ENCODE results near the gene SDF4.

SDF4 gene, protein sequence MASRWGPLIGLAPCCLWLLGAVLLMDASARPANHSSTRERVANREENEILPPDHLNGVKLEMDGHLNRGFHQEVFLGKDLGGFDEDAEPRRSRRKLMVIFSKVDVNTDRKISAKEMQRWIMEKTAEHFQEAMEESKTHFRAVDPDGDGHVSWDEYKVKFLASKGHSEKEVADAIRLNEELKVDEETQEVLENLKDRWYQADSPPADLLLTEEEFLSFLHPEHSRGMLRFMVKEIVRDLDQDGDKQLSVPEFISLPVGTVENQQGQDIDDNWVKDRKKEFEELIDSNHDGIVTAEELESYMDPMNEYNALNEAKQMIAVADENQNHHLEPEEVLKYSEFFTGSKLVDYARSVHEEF

DNA sequence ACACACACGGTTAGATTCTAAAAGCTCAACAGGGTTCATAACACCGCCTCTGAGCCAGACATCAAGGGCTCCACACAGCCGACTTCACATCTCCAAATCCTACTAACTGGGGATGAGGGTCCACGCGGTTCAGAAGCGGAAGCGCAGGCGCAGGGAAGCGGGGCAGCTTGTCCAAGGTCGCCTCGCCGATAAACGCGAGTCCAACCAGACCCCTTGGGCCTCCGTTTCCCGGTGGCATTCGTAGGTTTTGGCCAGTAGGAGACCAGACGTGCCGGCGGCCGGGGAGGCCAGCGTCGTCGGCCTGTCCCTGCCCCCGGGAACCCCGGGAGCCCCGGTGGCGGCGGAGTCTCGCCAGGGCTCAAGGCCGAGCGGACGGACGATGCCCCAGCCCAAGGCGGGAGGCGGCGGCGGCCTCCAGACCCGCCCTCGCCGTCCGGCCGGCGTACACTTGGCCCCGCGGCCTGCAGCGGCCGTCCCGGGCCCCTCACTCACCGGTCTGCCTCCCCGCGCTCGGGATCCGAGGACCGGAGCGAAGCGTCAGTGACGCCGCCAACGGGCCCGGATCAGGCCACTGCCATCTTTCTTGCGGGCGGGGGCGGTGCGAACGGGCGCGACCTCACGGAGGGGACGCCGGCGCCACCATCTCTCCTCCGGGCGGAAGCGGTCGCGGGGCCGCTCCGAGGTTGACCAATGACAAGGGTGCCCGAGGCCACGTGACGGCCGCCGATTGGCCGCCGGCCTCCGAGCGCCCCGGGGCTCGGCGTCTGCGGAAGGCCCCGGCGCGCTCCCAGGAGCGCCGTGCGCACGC lies at the start of gene SDF4:
Gene SDF4, minus strand, starts transcription at position 602 of the 808 bp plus-strand sequence. CDS start 3,229 bp downstream, outside the sequence.
- DNase-seq = peak; percentile 97

DNA sequence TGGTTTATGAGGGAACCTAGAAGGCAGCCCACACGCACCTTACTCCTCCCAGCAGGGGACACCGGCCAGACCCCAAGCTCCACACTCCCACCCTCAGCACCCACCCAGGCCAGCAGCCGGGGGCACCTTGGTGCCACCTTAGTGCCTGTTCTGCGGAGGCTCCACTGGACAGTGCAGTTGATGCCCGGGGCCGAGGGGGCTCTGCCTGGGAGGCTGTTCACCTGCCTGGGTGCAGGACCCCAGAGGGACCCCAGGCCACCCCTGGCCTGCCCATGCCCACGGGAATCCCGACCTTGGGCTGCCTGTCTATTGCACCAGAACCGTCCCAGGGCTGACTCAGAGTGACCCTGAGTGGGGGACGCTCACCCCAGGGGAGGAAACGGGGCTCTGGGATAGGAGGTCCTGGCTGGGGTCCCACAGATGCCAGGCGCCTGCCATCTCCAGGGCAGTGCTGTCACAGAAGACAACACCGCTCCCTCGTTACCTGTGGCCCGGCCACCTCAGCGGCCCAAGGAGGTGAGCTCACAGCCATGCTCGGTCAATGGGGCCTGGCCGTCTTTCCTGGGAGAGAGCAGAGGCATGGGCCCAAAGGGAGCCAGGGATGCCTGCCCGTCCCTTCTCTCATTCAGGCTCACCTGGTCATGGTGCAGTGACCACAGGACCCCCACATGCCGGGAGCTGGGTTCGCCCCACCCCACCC lies 49.1 kb upstream of the SDF4 start:
- no peak for DNase-seq

DNA sequence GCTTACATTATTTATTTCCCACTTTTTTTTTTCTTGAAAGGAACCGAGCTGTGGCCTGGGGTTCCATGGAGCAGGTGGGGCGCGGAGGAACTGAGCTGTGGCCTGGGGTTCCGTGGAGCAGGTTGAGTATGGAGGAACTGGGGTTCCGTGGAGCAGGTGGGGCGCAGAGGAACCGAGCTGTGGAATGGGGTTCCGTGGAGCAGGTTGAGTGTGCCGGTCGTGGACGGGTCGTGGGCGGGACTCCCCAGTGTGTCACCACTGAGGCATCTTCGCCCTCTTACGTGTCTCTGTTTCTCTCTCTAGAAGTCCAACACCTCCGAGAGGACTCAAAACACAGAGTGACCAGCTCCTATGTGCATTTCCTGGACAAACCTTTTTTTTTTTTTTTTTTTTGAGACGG lies 47.2 kb upstream of the SDF4 start:
- DNase-seq = no peak

DNA sequence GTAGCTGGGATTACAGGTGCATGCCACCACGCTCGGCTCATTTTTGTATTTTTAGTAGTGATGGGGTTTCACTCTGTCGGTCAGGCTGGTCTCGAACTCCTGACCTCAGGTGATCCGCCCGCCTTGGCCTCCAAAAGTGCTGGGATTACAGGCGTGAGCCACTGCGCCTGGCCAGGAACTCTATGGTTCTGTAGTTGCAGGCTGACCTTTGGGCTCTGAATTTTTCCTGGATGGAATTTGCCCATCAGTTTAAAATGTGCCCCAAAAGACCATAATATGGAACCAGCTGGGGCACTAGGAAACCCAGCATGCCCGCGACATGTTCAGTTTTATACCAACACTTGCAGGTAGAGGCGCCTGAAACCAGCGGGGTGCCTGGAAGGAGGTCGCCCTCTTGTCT lies 46.8 kb upstream of the SDF4 start:
- DNase-seq = no peak

DNA sequence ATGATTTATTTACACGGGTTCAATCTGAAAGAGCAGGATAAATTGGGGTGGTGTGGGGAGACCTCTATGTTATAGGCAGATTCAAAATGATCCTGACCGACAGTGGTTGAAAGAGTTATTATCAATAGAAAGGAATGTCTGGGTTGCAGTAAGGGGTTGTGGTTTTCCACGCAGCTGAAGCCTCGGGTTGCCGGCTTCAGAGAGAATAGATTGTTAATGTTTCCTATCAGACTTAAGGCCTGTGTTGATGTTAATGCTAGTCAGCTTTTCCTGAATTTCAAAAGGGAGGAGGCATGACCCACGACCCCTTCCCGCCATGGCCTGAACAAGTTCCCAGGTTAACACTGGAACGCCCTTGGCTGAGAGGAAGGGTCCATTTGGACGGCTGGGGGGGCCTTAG lies 44.0 kb upstream of the SDF4 start:
- DNase-seq = no peak

DNA sequence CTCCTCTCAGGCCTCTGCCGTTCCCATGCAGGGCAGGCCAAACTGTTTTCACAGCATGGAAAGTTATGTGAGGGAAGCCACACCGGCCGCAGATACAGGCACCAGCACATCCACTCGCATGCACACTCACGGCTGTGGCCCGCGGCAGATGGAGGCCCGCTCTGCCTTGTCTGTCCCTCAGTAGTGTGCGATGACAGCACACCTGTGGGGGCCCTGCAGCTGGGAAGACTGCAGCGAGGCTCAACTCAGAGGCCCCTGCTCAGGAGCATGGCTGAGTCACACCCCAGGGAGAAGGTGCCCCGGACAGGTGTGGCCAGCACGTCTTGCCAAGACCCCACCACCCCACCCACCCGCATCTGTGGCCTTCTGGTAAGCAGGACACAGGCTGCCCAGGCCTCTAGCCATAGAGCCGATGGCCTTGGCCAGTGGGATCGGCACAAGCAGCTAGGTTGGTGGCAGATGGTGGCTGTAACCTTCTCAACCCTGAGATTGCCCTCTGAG lies 43.2 kb upstream of the SDF4 start:
- no peak for DNase-seq

DNA sequence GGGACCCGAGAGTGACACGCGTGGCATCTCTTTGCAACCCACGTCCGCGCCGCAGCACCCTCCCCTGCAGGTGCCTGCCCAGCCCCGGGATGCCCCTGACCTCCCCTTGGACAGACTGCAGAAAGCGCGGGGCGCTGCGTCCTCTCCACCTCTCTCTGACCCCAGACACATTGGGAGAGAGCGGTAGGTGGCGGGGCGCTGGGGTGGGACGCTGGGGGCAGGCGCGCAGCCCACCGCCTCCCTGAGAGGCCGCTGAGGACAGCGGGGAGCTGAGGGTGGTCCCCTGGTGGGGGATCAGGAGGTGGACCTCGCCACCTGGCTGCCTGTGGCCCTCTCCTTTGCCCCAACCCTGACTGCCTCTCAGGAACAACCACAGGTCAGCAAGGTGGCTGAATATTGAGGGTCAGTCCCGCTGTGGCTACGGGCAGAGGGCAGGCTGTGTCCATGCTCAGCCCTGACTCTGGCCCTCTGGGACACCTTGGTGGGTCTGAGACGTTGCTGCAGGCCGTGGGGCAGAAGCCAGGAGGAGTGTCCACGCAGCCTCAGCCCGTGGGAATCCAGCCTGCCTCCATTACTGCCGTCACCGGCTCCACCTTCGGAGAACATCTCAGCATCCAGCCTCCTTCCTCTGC lies 42.6 kb upstream of the SDF4 start:
- DNase-seq = no peak

DNA sequence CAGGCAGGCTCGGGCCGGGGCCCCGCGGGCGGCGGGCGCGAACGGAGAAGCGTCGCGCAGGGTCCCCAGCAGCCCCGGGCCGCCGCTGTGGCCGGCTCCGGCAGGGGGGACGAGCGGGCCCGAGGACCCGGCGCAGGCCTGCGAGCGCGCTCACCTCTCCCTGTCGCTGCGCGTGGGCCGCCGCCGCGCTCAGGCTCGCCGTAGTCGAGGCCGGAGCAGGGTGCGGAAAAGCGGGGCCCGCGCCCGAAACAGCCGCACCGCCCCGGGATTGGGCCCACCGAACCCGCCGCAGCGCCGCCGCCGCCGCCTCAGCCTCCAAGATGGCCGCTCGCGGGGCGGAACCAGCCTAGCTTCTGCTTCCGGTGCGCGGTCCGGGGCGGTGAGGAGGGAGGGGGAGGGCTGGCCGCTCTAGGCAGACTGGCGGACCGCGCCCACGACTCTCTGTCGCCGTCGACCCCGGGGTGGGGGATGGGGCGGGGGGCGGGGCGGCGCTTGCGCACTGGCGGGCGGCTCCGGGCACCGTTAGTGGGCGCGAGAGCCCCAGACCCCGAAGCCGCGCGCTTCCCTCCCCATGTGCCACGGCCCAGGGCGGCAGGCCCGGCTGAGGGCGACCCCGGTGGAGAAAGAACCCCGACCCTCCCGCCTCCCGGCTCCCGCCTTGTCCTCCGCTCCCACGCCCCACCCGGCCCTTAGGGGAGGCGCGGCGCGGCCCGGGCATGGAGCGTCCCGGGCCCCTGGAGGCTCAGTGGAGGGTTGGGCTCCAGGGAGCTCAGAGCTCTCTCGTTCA lies 41.9 kb upstream of the SDF4 start, which contains the start of gene UBE2J2:
Gene UBE2J2, minus strand, starts transcription at position 343 of the 787 bp plus-strand sequence. CDS start 5,862 bp downstream, outside the sequence.
- DNase-seq = peak; percentile 92

DNA sequence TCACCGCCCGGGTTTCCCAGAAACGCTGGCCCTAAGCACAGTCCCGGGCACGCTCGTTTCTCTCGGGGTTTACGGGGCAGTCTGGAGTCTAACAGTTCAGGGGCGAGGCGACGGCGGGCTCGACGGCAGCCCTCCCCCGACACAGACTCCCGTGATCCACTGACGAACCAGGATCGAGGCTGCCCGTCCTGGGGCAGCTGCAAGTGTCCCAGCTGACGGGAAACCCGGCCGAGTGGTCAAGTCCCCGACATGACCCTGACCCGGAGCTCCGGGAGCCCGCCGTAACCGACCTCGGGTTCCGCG lies 41.4 kb upstream of the SDF4 start:
- DNase-seq = no peak

DNA sequence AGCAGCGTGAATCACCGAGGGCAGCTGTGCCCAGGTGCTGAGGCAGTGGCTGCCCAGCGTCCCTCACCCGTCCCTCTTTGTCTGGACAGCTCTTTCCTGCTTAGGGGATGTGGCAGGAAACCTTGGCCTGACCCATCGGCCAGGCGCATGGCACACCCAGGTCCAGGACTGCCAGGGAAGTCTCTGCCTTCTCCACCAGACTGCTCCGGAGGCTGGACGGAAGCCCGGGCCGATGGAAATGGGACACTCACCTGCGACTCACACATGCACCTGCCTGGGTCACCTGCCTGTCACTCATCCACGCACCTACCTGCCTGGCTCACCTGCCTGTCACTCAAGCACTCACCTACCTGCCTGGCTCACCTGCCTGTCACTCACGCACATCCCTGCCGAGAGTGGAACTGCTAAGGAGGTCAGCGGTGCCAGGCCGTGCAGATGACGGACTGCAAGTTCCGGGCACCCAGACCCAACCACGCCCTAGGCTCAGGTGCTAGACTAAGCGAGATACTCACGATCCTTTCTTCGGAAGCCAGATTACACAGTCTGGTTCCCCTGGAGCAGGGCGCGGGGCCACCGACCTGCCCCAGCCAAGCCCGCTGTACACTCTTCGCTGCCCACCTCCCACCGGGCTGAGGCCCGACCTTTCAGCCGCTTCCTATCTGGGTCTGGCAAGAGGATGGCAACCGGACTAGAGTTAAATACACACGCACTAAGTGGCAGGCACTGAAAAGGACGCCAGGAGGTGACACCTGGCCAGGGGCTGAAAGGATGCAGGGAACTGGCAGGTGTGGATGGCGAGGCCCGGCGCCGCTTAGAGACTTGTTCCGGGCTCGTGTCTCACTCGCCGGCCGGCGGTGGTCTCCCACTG lies 40.8 kb upstream of the SDF4 start:
- DNase-seq = no peak

DNA sequence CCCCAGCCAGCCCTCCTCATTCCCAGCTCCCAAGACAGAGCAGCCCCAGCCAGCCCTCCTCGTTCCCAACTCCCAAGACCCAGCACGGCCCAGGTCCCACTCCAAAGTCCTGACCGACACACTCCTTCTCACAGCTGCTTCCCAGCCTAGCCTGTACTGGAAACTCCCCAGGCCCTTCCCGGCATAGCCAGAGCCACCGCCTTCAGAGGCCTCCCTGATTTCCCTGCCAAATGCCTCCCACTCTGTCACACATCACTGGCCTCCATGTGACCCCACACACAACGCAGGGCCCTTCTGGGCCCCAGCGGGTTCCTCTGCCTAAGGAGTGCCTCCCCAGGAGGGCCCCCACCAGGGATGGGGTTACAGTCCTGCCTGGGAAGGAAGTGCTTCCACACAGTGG lies 39.0 kb upstream of the SDF4 start:
- DNase-seq = no peak

DNA sequence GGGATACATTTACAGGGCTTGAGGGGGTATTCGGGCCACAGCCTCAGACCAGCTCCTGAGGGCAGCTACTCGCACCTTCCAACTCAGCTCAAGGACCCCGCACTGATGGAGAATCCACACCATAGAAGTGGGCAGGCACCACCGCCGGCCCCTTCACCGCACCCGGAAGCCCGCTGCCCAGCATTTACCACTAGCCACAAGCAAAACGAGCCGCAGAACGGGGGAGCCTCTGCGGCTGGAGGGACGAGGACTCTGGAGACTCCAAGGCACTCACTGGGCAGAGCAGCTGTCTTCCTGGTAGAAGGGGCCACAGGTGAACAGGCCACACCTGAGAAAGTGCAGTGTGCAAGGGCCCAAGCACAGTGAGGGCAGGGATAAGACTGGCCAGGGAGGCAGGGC lies 36.5 kb upstream of the SDF4 start:
- DNase-seq = no peak

DNA sequence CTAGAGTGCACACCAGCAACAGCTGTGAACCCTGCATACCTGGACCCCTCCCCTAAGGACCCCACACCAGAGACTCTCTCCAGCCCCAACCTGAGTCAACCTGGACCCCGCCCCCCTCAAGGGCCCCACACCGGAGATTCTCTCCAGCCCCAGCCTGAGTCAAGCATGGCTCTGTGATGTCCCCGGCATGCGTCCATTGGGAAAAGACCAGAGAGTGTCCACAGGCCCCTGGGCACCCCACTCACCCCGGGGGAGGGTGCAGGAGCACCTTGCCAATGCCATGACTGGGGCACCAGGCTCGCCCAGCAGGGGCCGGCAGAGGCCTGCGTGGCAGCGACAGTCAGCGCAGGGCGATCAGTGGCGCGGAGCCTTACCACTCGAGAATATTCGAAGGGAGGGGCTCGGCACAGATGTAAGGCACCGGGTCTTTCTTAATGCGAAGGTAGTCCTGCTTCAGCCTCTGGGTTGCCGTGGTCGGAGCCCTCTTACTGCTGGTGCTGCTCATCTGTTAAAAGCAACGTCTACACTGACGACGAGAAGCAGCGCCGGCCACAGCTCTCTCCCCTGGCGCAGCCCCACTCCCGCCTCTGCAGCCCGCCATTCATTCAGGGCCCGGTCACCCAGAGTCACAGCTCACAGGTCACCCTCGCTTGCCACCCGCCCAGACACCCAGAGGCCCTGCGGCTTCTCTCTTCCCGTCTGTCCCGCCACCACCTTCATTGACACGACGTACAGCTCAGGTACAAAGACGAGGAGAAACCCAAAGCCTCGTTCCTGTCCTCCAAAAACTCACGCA lies 35.9 kb upstream of the SDF4 start:
- DNase-seq = no peak

DNA sequence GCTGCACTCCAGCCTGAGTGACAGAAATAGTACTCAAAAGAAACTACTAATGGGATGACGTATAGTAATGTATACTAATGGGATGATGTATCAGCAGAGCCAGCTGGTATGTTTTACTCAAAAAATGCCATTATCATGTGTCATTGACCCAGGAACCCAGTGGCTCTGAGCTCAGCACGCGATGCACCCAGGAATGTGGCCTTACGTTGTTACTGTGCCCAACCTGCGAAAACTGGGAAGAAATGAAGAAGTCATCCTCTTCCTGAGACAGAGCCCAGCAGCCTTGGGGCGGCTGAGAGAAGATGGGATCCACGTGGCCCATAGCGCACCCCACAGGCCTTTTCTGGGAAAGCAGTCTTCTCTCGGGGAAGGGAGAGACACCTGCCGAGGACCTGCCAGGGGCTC lies 33.1 kb upstream of the SDF4 start:
- no peak for DNase-seq

DNA sequence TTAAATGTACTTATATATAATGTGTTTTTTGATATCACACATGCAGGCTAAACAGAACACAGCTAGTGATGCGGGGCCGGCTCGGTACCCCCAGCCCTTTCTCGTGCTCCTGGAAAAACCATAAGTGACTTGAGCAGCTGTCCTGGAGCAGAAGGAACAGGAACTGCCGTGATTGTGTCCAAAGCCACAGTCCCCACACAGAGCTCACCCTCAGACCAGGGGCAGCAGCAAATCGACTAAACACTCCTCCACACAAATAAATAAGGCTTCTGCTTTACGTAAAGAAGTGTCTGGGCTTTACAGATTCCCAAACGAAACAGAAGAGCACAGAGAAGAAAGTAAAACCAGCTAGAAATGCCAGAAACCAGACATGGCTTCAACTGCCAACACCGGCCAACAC lies 32.2 kb upstream of the SDF4 start:
- no peak for DNase-seq

DNA sequence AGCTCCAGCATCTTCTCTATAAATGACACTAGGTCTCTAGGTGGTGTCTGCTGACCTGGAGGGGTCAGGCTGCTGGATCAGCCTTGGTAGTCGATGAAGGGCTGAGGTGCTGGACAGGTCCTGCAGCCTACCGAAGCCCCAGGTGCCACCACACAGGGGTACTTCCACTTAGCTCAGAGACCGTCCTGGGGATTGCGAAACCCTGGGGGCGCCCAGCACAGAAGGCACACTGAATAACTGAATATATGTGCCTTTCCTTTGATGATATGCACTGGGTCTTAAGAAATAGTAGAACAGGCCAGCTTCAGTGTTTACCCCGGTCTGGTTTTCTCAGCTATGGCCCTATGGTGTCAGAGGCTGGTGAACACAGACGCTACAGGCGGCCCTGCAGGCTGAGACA lies 31.0 kb upstream of the SDF4 start:
- DNase-seq = no peak

DNA sequence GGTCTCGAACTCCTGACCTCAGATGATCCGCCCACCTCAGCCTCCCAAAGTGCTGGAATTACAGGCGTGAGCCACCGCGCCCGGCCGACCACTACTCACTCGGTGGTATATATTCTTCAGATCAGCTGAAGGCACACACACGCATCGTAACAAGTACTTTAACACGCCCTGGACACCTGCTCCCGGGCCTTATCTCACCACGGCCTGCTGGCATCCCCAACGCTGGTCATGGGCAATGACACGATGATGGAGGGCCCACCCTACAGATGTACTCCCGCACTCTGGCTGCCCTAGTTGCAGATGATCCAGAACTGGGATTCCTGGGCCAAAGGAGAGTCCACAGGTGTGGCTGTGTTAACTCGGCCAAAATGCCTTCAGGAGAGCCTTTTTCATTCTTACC lies 30.3 kb upstream of the SDF4 start:
- no peak for DNase-seq

DNA sequence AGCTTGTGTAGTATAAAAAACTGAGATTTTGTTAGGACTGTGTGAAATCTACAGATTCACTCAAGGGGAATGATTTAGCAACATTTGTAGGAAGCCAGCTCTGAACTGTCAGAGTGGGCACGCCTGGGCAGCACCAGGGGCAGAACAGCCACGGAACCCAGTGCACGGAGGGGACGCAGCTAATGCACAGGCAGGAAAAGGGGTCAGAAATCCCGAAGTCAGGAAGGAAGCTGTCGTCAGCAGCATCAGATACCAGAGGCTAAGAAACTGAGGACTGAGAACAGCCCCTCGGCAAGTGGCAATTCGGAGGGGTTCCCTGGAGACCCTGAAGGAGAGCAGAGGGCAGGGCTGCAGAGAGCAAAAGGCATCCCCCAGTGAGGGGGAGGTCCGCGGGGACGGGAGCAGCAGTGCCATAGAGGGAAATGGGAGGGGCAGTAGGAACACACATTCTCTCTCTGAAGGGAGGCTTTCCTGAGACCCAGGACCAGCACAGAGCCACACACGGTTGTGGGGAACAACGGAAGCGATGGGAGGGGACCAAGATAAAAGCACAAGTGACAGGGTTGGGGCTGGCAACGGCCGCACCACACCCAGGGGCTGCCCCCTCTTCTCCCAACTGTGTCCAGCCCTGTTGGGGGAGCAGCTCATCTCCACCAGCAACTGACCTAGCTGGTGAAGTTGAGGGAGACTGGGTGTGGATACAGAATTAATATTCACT lies 29.2 kb upstream of the SDF4 start:
- DNase-seq = no peak

DNA sequence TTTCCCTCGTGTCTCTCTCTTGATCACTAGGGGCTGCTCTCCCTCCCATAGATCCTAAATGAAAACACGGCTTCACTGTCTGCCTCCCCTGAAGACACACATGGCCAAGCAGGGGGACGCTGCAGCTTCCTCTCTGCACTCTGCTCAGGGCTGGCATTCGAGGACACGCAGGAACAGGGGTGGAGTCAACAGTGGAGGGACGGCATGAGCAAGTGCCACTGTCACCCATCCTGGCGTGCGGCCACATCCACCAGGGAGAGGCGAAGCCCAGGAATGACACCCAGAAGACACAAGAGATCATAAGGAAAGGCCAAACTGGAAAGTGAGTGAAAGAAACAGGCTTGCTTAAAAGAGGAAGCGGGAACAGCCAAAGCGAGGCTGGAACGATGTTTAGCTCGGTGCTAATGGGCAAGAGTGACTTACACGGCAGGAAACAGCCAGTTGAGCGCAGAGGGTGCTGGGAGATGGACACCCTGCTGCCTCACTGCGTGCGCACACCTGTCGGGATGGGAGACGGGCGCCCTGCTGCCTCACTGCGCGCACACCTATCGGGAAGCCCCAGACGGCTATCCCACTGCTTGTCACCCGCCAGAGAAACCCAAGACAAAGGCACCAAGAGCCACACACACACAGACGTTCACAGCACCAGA lies 28.3 kb upstream of the SDF4 start:
- no peak for DNase-seq

Data from stimulated activated CD4-positive, alpha-beta T cell treated with anti-CD3 and anti-CD28 coated beads, Interleukin-4, amount 100 ng/mL, for 1 hour (primary cell).